IMR-90 (cell line): ENCODE data around the gene FAM111A.

Experiments used
- BHLHE40 ChIP-seq: fragments of 150-350 bp; IDR thresholded peaks from 2 replicates; pipeline ENCODE4 v1.6.1; 2016; ENCODE audit warnings: mild to moderate bottlenecking, low read depth, low read length
- CEBPB ChIP-seq: IDR thresholded peaks from 2 replicates; pipeline ENCODE4 v1.6.1; 2012; ENCODE audit warnings: low read depth, low read length, improper control_type of control experiment
- ELK1 ChIP-seq: fragments of 150-350 bp; IDR thresholded peaks from 2 replicates; pipeline ENCODE4 v1.6.1; 2016; ENCODE audit warnings: low read depth, mild to moderate bottlenecking, low read length, moderate library complexity, borderline replicate concordance
- FOS ChIP-seq: fragments of 150-350 bp; IDR thresholded peaks from 2 replicates; pipeline ENCODE4 v1.6.1; 2016; ENCODE audit warnings: low read depth, low read length
- MAFK ChIP-seq: IDR thresholded peaks from 2 replicates; pipeline ENCODE4 v1.6.1; 2012; ENCODE audit warnings: low read depth, low read length, improper control_type of control experiment
- MXI1 ChIP-seq: IDR thresholded peaks from 2 replicates; pipeline ENCODE4 v1.6.1; 2012; ENCODE audit warnings: low read depth, mild to moderate bottlenecking, low read length, moderate library complexity, borderline replicate concordance
- POLR2A ChIP-seq: IDR thresholded peaks from 2 replicates; pipeline ENCODE4 v1.6.1; 2012; ENCODE audit warnings: mild to moderate bottlenecking, low read depth, low read length
- RAD21 ChIP-seq: IDR thresholded peaks from 2 replicates; pipeline ENCODE4 v1.6.1; 2012; ENCODE audit warnings: low read length, improper control_type of control experiment
- RFX5 ChIP-seq: IDR thresholded peaks from 2 replicates; pipeline ENCODE4 v1.8.0; 2012; ENCODE audit warnings: low read depth, mild to moderate bottlenecking, low read length, moderate library complexity
- TF ChIP-seq, protein P1 (sequence below): conservative IDR thresholded peaks from 2 replicates; pipeline ENCODE4 v1.5.1; 2012; ENCODE audit warnings: mild to moderate bottlenecking, low read depth, low read length, improper control_type of control experiment

DNA sequence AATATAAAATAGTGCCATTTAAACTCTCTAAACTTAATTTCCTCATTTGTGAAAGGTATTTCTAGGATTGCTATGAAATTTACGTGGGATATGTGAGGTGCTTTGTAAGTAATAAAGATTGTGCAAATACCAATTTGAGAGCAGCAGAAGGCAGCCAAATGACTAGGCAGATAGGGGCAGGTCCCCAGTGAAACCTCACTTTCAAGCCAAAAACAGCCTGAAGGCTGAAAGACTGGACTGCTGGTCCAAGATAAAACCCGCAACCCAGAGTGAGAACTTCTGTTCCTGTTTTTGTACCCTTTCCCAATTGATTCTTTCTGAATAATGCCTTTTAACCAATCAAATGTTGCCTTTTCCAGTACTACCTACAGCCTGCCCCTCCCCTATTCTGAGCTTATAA lies 36.5 kb downstream of the FAM111A start:
- TF ChIP-seq, protein P1, sequence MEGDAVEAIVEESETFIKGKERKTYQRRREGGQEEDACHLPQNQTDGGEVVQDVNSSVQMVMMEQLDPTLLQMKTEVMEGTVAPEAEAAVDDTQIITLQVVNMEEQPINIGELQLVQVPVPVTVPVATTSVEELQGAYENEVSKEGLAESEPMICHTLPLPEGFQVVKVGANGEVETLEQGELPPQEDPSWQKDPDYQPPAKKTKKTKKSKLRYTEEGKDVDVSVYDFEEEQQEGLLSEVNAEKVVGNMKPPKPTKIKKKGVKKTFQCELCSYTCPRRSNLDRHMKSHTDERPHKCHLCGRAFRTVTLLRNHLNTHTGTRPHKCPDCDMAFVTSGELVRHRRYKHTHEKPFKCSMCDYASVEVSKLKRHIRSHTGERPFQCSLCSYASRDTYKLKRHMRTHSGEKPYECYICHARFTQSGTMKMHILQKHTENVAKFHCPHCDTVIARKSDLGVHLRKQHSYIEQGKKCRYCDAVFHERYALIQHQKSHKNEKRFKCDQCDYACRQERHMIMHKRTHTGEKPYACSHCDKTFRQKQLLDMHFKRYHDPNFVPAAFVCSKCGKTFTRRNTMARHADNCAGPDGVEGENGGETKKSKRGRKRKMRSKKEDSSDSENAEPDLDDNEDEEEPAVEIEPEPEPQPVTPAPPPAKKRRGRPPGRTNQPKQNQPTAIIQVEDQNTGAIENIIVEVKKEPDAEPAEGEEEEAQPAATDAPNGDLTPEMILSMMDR = no peak
- no peak for TF ChIP-seq FOS
- no peak for TF ChIP-seq ELK1
- TF ChIP-seq RAD21 = no peak
- no peak for TF ChIP-seq MAFK
- TF ChIP-seq POLR2A = no peak
- no peak for TF ChIP-seq RFX5
- TF ChIP-seq CEBPB = no peak
- no peak for TF ChIP-seq BHLHE40
- TF ChIP-seq MXI1 = no peak
